Measurements from ENCODE around the gene TSPAN7. TPM values are rescaled to one million over a fixed set of nuclear protein-coding genes. Genes with fewer than 3 reads are reported as not detected.

Gene TSPAN7
- total RNA-seq, 1 experiment from 2014 or later, result 2.0 TPM

- no peak overlapping the region for H3K4me3 ChIP-seq
- H3K36me3 ChIP-seq, result no peaks in the 10 kb centered on the region
- DNase-seq, result peak; percentile 1 to 6
- H3K27ac ChIP-seq, result no peak overlapping the region
- H3K27me3 ChIP-seq, result no peaks in the 10 kb centered on the region
- no peaks in the 10 kb centered on the region for H3K4me1 ChIP-seq
- no peaks in the 10 kb centered on the region for H3K9me3 ChIP-seq (replicated peaks)
These were observed 53.1 kb downstream of the TSPAN7 start for GRCh38 chrX:38614485-38614884.

GRCh38 chrX:38616904-38617303, 55.6 kb downstream of the TSPAN7 start:
- Histone ChIP-seq H3K27ac (no peak overlapping the region), H3K36me3 (no peaks in the 10 kb centered on the region), H3K4me3 (no peak overlapping the region), H3K4me1 (no peaks in the 10 kb centered on the region), H3K9me3 (replicated peaks) (no peaks in the 10 kb centered on the region), H3K27me3 (no peaks in the 10 kb centered on the region)
- DNase-seq, result no peak

DNA sequence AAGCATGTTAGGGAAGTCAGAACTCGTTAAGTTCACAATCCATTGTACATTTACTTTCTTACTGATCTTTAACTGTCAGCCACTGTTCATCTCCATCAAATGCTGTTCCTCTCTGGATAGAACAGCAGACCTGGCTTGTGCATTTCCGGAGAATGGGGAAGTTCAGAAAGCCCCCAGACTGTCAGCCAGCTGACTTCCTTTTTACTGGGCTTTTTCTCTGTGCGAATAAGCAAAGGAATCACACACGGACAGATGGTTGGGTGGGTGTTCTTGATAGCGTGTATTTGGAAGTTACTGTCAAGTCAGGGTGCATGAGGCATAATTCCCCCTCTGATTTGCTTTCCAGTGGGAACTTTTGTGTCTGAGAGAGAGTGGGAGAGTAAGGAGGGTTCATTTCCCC, 56.8 kb downstream of the TSPAN7 start:
- H3K36me3 ChIP-seq, result no peaks in the 10 kb centered on the region
- no peak for DNase-seq

GRCh38 chrX:38620623-38621022, 59.3 kb downstream of the TSPAN7 start:
- H3K9me3 ChIP-seq (replicated peaks), result no peaks in the 10 kb centered on the region
- no peaks in the 10 kb centered on the region for H3K4me1 ChIP-seq
- no peaks in the 10 kb centered on the region for H3K27me3 ChIP-seq
- H3K4me3 ChIP-seq, result no peak overlapping the region
- no peak overlapping the region for H3K27ac ChIP-seq
- no peaks in the 10 kb centered on the region for H3K36me3 ChIP-seq
- DNase-seq, result no peak

More for the DNA sequence above, 56.8 kb downstream of the TSPAN7 start:
- no peaks in the 10 kb centered on the region for H3K9me3 ChIP-seq (replicated peaks)
- H3K4me1 ChIP-seq, result no peaks in the 10 kb centered on the region
- no peak overlapping the region for H3K4me3 ChIP-seq
- no peak overlapping the region for H3K27ac ChIP-seq
- H3K27me3 ChIP-seq, result no peaks in the 10 kb centered on the region

- Histone ChIP-seq H3K27ac (no peak overlapping the region), H3K27me3 (no peaks in the 10 kb centered on the region), H3K4me1 (no peaks in the 10 kb centered on the region), H3K36me3 (no peaks in the 10 kb centered on the region), H3K9me3 (replicated peaks) (no peaks in the 10 kb centered on the region), H3K4me3 (no peak overlapping the region)
- no peak for DNase-seq
These were observed 65.0 kb downstream of the TSPAN7 start for GRCh38 chrX:38626296-38626695.

- DNase-seq, result peak; percentile 38 to 54
These were observed 66.3 kb downstream of the TSPAN7 start for GRCh38 chrX:38627683-38628082.

GRCh38 chrX:38628587-38628986, 67.2 kb downstream of the TSPAN7 start:
- Histone ChIP-seq H3K9me3 (replicated peaks) (no peaks in the 10 kb centered on the region), H3K4me1 (no peaks in the 10 kb centered on the region)

More at GRCh38 chrX:38627683-38628082, 66.3 kb downstream of the TSPAN7 start:
- no peaks in the 10 kb centered on the region for H3K9me3 ChIP-seq (replicated peaks)
- no peak overlapping the region for H3K4me3 ChIP-seq
- H3K27me3 ChIP-seq, result no peaks in the 10 kb centered on the region
- H3K4me1 ChIP-seq, result no peaks in the 10 kb centered on the region
- H3K27ac ChIP-seq, result no peak overlapping the region
- H3K36me3 ChIP-seq, result no peaks in the 10 kb centered on the region

GRCh38 chrX:38632516-38632915, 71.2 kb downstream of the TSPAN7 start:
- DNase-seq, result no peak
- Histone ChIP-seq H3K27ac (no peak overlapping the region), H3K9me3 (replicated peaks) (no peaks in the 10 kb centered on the region), H3K27me3 (no peaks in the 10 kb centered on the region), H3K36me3 (no peaks in the 10 kb centered on the region), H3K4me1 (no peaks in the 10 kb centered on the region), H3K4me3 (no peak overlapping the region)

More at GRCh38 chrX:38628587-38628986, 67.2 kb downstream of the TSPAN7 start:
- no peak for DNase-seq
- Histone ChIP-seq H3K27ac (no peak overlapping the region), H3K36me3 (no peaks in the 10 kb centered on the region), H3K4me3 (no peak overlapping the region), H3K27me3 (no peaks in the 10 kb centered on the region)

DNA sequence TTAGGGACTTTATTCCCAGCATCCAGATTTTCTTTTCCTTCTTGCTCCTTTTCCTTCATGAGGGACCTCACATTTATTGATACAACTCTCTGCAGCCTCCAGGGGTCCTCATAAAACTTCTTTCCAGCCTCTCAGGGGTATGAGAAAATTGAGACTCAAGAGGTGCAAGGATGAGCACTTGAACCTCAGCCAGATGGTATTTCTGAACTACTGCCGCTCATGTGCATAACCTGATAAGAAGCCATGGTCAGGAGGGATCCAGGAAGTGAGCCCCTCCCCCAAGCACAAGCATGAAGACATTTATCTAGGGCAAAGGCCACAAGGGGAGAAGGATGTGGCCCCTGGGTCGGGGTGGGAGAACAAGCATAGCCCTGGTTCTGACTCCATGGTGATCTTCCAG, 73.3 kb downstream of the TSPAN7 start:
- H3K36me3 ChIP-seq, result no peaks in the 10 kb centered on the region
- H3K4me1 ChIP-seq, result no peaks in the 10 kb centered on the region
- no peak overlapping the region for H3K27ac ChIP-seq
- DNase-seq, result no peak
- no peaks in the 10 kb centered on the region for H3K27me3 ChIP-seq
- no peak overlapping the region for H3K4me3 ChIP-seq
- H3K9me3 ChIP-seq (replicated peaks), result no peaks in the 10 kb centered on the region

GRCh38 chrX:38636949-38637819, 75.8 kb downstream of the TSPAN7 start:
- Histone ChIP-seq H3K4me1 (no peaks in the 10 kb centered on the region; the same call in 1 of the 2 replicates), H3K27ac (no peak overlapping the region)
- no peak for DNase-seq

GRCh38 chrX:38638952-38639529, 77.7 kb downstream of the TSPAN7 start:
- Histone ChIP-seq H3K36me3 (no peaks in the 10 kb centered on the region), H3K9me3 (replicated peaks) (no peaks in the 10 kb centered on the region), H3K4me1 (no peaks in the 10 kb centered on the region; the same call in 1 of the 2 replicates), H3K27me3 (no peaks in the 10 kb centered on the region), H3K27ac (no peak overlapping the region), H3K4me3 (no peak overlapping the region)
- no peak for DNase-seq

More at GRCh38 chrX:38636949-38637819, 75.8 kb downstream of the TSPAN7 start:
- H3K4me3 ChIP-seq, result no peak overlapping the region
- no peaks in the 10 kb centered on the region for H3K36me3 ChIP-seq
- no peaks in the 10 kb centered on the region for H3K27me3 ChIP-seq
- H3K9me3 ChIP-seq (replicated peaks), result no peaks in the 10 kb centered on the region

DNA sequence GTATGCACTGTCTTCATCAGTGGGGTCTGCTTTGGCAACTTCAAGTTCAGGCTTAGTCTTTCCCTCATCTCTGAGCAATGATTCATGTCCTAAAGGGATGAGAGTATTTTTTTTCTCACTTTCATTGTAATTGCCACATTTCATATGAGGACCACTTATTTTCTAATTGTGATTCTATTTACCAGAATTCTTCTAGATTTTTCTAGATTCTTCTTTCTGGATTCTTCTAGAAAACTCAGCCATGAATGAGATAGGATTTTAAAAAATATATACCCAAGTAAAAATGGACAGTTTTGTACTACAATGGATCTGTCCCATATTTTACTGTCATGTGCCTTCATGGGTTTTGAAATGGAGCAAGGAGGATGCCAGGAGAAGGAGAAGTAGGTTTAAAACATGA, 78.4 kb downstream of the TSPAN7 start:
- Histone ChIP-seq H3K27me3 (no peaks in the 10 kb centered on the region), H3K36me3 (no peaks in the 10 kb centered on the region), H3K27ac (no peak overlapping the region), H3K9me3 (replicated peaks) (no peaks in the 10 kb centered on the region), H3K4me3 (no peak overlapping the region), H3K4me1 (no peaks in the 10 kb centered on the region; the same call in 1 of the 2 replicates)
- DNase-seq, result no peak

- no peaks in the 10 kb centered on the region for H3K36me3 ChIP-seq
- no peaks in the 10 kb centered on the region for H3K27me3 ChIP-seq
- no peak overlapping the region for H3K27ac ChIP-seq
- H3K9me3 ChIP-seq (replicated peaks), result no peaks in the 10 kb centered on the region
- no peak overlapping the region for H3K4me3 ChIP-seq
- DNase-seq, result no peak
- H3K4me1 ChIP-seq, result no peaks in the 10 kb centered on the region; the same call in 1 of the 2 replicates
These were observed 79.9 kb downstream of the TSPAN7 start for GRCh38 chrX:38641197-38641596.

DNA sequence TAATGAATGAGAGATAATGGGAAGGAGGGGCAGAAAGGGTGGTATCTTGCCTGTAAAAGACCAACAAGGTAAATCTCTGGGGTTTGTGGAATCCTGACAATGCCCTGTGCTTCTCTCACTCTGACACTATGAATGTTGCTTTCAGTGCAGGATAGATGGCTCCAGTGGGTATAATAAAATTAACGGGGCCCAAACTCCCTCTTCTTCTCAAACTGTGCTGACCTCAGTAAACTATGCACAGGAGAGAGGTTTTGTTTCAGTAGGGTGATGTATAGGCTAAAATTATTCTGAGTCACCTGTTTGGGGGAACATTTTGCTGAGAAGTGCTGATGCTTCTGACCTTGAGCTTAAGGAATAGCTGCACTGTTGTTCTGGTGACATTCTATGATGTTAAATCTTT, 82.6 kb downstream of the TSPAN7 start:
- Histone ChIP-seq H3K27me3 (no peaks in the 10 kb centered on the region), H3K9me3 (replicated peaks) (no peaks in the 10 kb centered on the region), H3K4me1 (no peaks in the 10 kb centered on the region; the same call in 1 of the 2 replicates), H3K4me3 (no peak overlapping the region), H3K27ac (no peak overlapping the region), H3K36me3 (no peaks in the 10 kb centered on the region)
- DNase-seq, result no peak

GRCh38 chrX:38646129-38646528, 84.8 kb downstream of the TSPAN7 start:
- Histone ChIP-seq H3K4me3 (no peak overlapping the region), H3K27me3 (no peaks in the 10 kb centered on the region), H3K4me1 (no peaks in the 10 kb centered on the region; the same call in 1 of the 2 replicates), H3K9me3 (replicated peaks) (no peaks in the 10 kb centered on the region), H3K27ac (no peak overlapping the region), H3K36me3 (no peaks in the 10 kb centered on the region)
- no peak for DNase-seq

Measured in SJCRH30 (cell line).